ENCODE measurements around the gene HRH2. TPM values are rescaled to one million over a fixed set of nuclear protein-coding genes. Genes with fewer than 3 reads are reported as not detected.

The HRH2 gene
- total RNA-seq, 4 donors from 2014 or later: 0.44 to 2.3 (median 1.4) TPM

DNA sequence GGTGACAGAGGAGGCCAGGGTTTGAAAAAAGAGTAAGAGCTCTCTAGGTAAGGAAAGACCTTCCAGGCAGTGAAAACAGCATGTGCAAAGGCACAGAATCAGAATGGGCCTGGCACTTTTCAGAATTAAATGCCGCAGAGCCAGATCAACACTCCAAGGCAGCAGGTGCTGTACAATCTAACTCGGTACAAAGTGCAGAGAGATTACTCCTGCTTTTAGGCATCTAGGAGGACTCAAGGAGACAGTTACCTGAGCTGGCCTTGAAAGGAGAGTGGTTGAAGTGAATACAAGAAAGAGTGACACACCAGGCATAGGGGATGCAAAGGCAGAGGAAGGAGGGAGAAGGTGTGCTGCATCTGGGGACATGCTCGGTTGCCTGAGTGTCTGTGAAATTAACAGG lies 21.5 kb downstream of the HRH2 start:
- Histone ChIP-seq H3K4me3 (replicated peaks in 1 of 3) (no peak overlapping the region), H3K4me1 (no peaks in the 10 kb centered on the region), H3K9me3 (no peaks in the 10 kb centered on the region), H3K27ac (no peak overlapping the region), H3K27me3 (no peaks in the 10 kb centered on the region), H3K36me3 (no peaks in the 10 kb centered on the region)
- DNase-seq: no peak
- WGBS, 2 donors: 80 to 82% methylated on average over 3 of the region's 3 CpGs
- intact Hi-C loops (cut with DNase I): no loop called here
- TF ChIP-seq POLR2A (IDR thresholded peaks at IDR 0.05) (no peak), CTCF (IDR thresholded peaks at IDR 0.05) (no peak)

DNA sequence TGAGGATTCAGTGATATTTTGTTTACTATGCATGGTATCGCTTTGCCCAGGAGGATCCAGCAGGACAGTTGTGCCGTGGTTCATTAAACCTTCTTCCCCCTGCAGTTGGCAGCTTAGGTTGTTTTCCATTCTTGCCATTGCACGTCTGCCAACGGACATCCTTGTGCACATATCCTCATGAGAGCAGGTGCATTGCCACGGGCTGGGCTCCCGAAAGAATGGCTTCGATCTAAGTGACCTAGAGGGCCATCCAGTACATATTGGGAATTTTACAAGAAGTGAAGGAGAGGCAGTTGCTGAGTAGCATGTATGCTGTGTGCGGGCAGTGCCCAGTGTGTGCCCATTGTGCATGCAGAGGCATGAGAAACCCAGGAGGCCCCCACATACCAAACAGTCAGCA lies 22.1 kb downstream of the HRH2 start:
- H3K4me1 ChIP-seq: no peaks in the 10 kb centered on the region
- H3K27me3 ChIP-seq: no peaks in the 10 kb centered on the region
- H3K27ac ChIP-seq: no peak overlapping the region
- no peak for TF ChIP-seq POLR2A (IDR thresholded peaks at IDR 0.05)
- TF ChIP-seq CTCF (IDR thresholded peaks at IDR 0.05): no peak
- intact Hi-C loops (cut with DNase I): no loop called here
- DNase-seq: no peak
- no peaks in the 10 kb centered on the region for H3K9me3 ChIP-seq
- no peaks in the 10 kb centered on the region for H3K36me3 ChIP-seq
- no peak overlapping the region for H3K4me3 ChIP-seq (replicated peaks in 1 of 3)
- WGBS, 2 donors: 86 to 88% methylated on average over 8 of the region's 8 CpGs

- intact Hi-C loops (cut with DNase I): no loop called here
- Histone ChIP-seq H3K4me1 (no peaks in the 10 kb centered on the region), H3K9me3 (no peaks in the 10 kb centered on the region), H3K36me3 (no peaks in the 10 kb centered on the region), H3K4me3 (replicated peaks in 1 of 3) (no peak overlapping the region), H3K27ac (no peak overlapping the region), H3K27me3 (no peaks in the 10 kb centered on the region)
- DNase-seq: no peak
- TF ChIP-seq CTCF (IDR thresholded peaks at IDR 0.05) (no peak), POLR2A (IDR thresholded peaks at IDR 0.05) (no peak)
- WGBS, 2 donors: 78 to 84% methylated on average over 7 of the region's 7 CpGs
These were observed 22.6 kb downstream of the HRH2 start for GRCh38 chr5:175680463-175680862.

- Histone ChIP-seq H3K9me3 (no peaks in the 10 kb centered on the region), H3K4me3 (replicated peaks in 1 of 3) (no peak overlapping the region), H3K36me3 (no peaks in the 10 kb centered on the region), H3K27ac (no peak overlapping the region), H3K4me1 (no peaks in the 10 kb centered on the region), H3K27me3 (no peaks in the 10 kb centered on the region)
- DNase-seq: no peak
- no peak for TF ChIP-seq POLR2A (IDR thresholded peaks at IDR 0.05)
- no peak for TF ChIP-seq CTCF (IDR thresholded peaks at IDR 0.05)
- 71 to 73% methylated on average over 21 of the region's 21 CpGs for whole genome bisulfite sequencing, 2 donors
- intact Hi-C loops (cut with DNase I): no loop called here
These were observed 23.4 kb downstream of the HRH2 start for GRCh38 chr5:175681045-175681967.

DNA sequence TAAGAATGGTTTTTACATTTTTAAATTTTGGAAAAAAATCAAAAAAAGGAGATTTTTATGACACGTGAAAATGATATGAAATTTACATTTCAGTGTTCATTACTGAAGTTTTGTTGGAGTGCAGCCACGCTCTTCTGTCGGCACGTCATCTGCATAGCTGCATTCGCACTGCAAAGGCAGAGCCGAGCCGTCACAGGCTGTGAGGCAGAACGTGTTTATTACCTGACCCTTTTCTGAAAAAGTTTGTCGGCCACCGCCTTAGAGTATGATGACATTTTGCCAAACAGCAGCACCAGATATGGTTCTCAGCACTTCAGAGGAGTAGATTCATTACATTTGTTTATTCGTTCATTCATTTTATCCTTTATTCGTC lies 24.1 kb downstream of the HRH2 start:
- TF ChIP-seq POLR2A (IDR thresholded peaks at IDR 0.05) (no peak), CTCF (IDR thresholded peaks at IDR 0.05) (no peak)
- H3K4me3 ChIP-seq (replicated peaks in 1 of 3): no peak overlapping the region

More for the DNA sequence above, 24.1 kb downstream of the HRH2 start:
- H3K27ac ChIP-seq: no peak overlapping the region
- H3K9me3 ChIP-seq: no peaks in the 10 kb centered on the region
- intact Hi-C loops (cut with DNase I): no loop called here
- no peaks in the 10 kb centered on the region for H3K36me3 ChIP-seq
- H3K4me1 ChIP-seq: no peaks in the 10 kb centered on the region
- 71 to 75% methylated on average over 12 of the region's 12 CpGs for WGBS, 2 donors
- no peak for DNase-seq
- H3K27me3 ChIP-seq: no peaks in the 10 kb centered on the region
